Cardiac muscle cell (in vitro differentiated cells and primary cell): ENCODE measurements around the gene COPB2. TPM values are rescaled to one million over a fixed set of nuclear protein-coding genes. Genes with fewer than 3 reads are reported as not detected.
A peak's percentile ranks its signal among the peaks of the same experiment; 100 is the strongest.

Experiments
- DNase-seq, 2 donors: peaks; one replicate each; pipeline versions ENCODE4 v3.0.0 to v3.0.0-alpha.2; 2010 to 2017; ENCODE audit warnings: low read depth in 1 of 2, low spot score in 1 of 2
- H3K27ac ChIP-seq: fragments of 200-600 bp; sonication (generic); 2 replicates; pipeline ENCODE4 v1.5.1; 2016
- H3K27me3 ChIP-seq: fragments of 200-600 bp; sonication (generic); 2 replicates; pipeline ENCODE4 v1.6.0; 2016; ENCODE audit warnings: control low read depth
- H3K36me3 ChIP-seq: fragments of 200-600 bp; sonication (generic); 2 replicates; pipeline ENCODE4 v1.5.1; 2016; ENCODE audit warnings: control low read depth
- H3K4me1 ChIP-seq: fragments of 200-600 bp; sonication (generic); 2 replicates; pipeline ENCODE4 v1.8.1; 2017; ENCODE audit warnings: low read depth, mild to moderate bottlenecking, mixed run types
- H3K4me3 ChIP-seq: fragments of 200-600 bp; sonication (generic); 2 replicates; pipeline ENCODE4 v1.5.1; 2016; ENCODE audit warnings: mild to moderate bottlenecking
- H3K9me3 ChIP-seq: fragments of 200-600 bp; sonication (generic); 2 replicates; pipeline ENCODE4 v1.5.1; 2017; ENCODE audit warnings: low read depth, mild to moderate bottlenecking, control low read depth
- CTCF ChIP-seq: IDR thresholded peaks from 2 replicates; pipeline ENCODE4 v1.5.1; 2012; ENCODE audit warnings: low read depth, mild to moderate bottlenecking, low read length
- polyA plus RNA-seq: library from polyadenylated mRNA; unstranded; fragments of >200 nt; fragmentation: Nextera tagmentation; extraction: Ambion mirVana; gene quantifications from 2 replicates; pipeline ENCODE4 v1.2.1, GENCODE V29; 2016
- total RNA-seq: library from RNA; depleted of rRNA; stranded (reverse); fragments of >200 nt; gene quantifications from 2 replicates; pipeline ENCODE4 v1.2.3, GENCODE V29; 2016

COPB2 gene
- total RNA-seq (87.3 and 112 TPM in 2 replicates), polyA plus RNA-seq (151 and 166 TPM in 2 replicates)

GRCh38 chr3:139389552-139390368 lies at the start of gene COPB2:
COPB2 (minus strand) TSS chr3:139389647; CDS start chr3:139389550, 97 bp downstream.
- Histone ChIP-seq H3K4me1 (peaks cover 35% of the 10 kb centered on the region), H3K9me3 (no peaks in the 10 kb centered on the region), H3K4me3 (peak within 1 kb of the TSS; percentile 65), H3K27ac (peak within 1 kb of the TSS; percentile 97), H3K36me3 (no peaks in the 10 kb centered on the region), H3K27me3 (no peaks in the 10 kb centered on the region)
- TF ChIP-seq CTCF, result no peak
- peak; percentile 100 for DNase-seq

GRCh38 chr3:139434764-139435307 lies 45.4 kb upstream of the COPB2 start:
- Histone ChIP-seq H3K4me3 (no peak overlapping the region), H3K27me3 (no peaks in the 10 kb centered on the region), H3K36me3 (peaks cover 3% of the 10 kb centered on the region), H3K9me3 (no peaks in the 10 kb centered on the region), H3K27ac (no peak overlapping the region), H3K4me1 (no peaks in the 10 kb centered on the region)
- TF ChIP-seq CTCF, result no peak
- peak in 1 of 2 donors; percentile 82 for DNase-seq

- Histone ChIP-seq H3K36me3 (peaks cover 3% of the 10 kb centered on the region), H3K27me3 (no peaks in the 10 kb centered on the region), H3K4me1 (no peaks in the 10 kb centered on the region), H3K4me3 (no peak overlapping the region), H3K27ac (no peak overlapping the region), H3K9me3 (no peaks in the 10 kb centered on the region)
- DNase-seq, result no peak
- TF ChIP-seq CTCF, result no peak
Measured at GRCh38 chr3:139434228-139434627, 44.8 kb upstream of the COPB2 start.

GRCh38 chr3:139433089-139433488 lies 43.6 kb upstream of the COPB2 start:
- no peak overlapping the region for H3K27ac ChIP-seq
- no peaks in the 10 kb centered on the region for H3K9me3 ChIP-seq
- no peak overlapping the region for H3K4me3 ChIP-seq
- H3K36me3 ChIP-seq, result peaks cover 3% of the 10 kb centered on the region
- H3K27me3 ChIP-seq, result no peaks in the 10 kb centered on the region
- no peaks in the 10 kb centered on the region for H3K4me1 ChIP-seq
- TF ChIP-seq CTCF, result no peak
- no peak for DNase-seq

GRCh38 chr3:139430493-139430892 lies 41.0 kb upstream of the COPB2 start:
- peak in 1 of 2 donors; percentile 11 for DNase-seq
- Histone ChIP-seq H3K27ac (no peak overlapping the region), H3K4me1 (no peaks in the 10 kb centered on the region), H3K27me3 (no peaks in the 10 kb centered on the region), H3K4me3 (no peak overlapping the region), H3K36me3 (peaks cover 3% of the 10 kb centered on the region), H3K9me3 (no peaks in the 10 kb centered on the region)
- TF ChIP-seq CTCF, result no peak
